ENCODE measurements around the gene DMBX1. TPM values are rescaled to one million over a fixed set of nuclear protein-coding genes. Genes with fewer than 3 reads are reported as not detected.

Gene DMBX1
- total RNA-seq, 1 donor from 2014 or later: not detected

GRCh38 chr1:46473991-46474390 is 15.6 kb upstream of the DMBX1 start:
- DNase-seq (ENCODE audit: low spot score): no peak
- no peak overlapping the region for H3K27ac Mint-ChIP-seq (ENCODE audit: unreplicated experiment)
- H3K27me3 Mint-ChIP-seq (ENCODE audit: low read depth): peaks cover 27% of the 10 kb centered on the region

GRCh38 chr1:46474570-46474969 is 15.1 kb upstream of the DMBX1 start:
- Mint-ChIP-seq H3K27ac (ENCODE audit: unreplicated experiment) (no peak overlapping the region), H3K27me3 (ENCODE audit: low read depth) (peaks cover 30% of the 10 kb centered on the region), H3K36me3 (ENCODE audit: low read depth) (peaks cover 2% of the 10 kb centered on the region), H3K9me3 (ENCODE audit: low read depth) (no peaks in the 10 kb centered on the region), H3K4me3 (ENCODE audit: unreplicated experiment) (no peak overlapping the region), H3K4me1 (ENCODE audit: low read depth) (no peaks in the 10 kb centered on the region)
- no peak for TF ChIP-seq CTCF (IDR thresholded peaks at IDR 0.05)
- no peak for DNase-seq (ENCODE audit: low spot score)

More at GRCh38 chr1:46473991-46474390, 15.6 kb upstream of the DMBX1 start:
- no peak for TF ChIP-seq CTCF (IDR thresholded peaks at IDR 0.05)
- Mint-ChIP-seq H3K4me3 (ENCODE audit: unreplicated experiment) (no peak overlapping the region), H3K36me3 (ENCODE audit: low read depth) (peaks cover 2% of the 10 kb centered on the region), H3K4me1 (ENCODE audit: low read depth) (no peaks in the 10 kb centered on the region), H3K9me3 (ENCODE audit: low read depth) (no peaks in the 10 kb centered on the region)

GRCh38 chr1:46476673-46477072 is 13.0 kb upstream of the DMBX1 start:
- Mint-ChIP-seq H3K27me3 (ENCODE audit: low read depth) (peaks cover 30% of the 10 kb centered on the region), H3K4me1 (ENCODE audit: low read depth) (no peaks in the 10 kb centered on the region), H3K4me3 (ENCODE audit: unreplicated experiment) (no peak overlapping the region), H3K9me3 (ENCODE audit: low read depth) (no peaks in the 10 kb centered on the region), H3K36me3 (ENCODE audit: low read depth) (no peaks in the 10 kb centered on the region), H3K27ac (ENCODE audit: unreplicated experiment) (no peak overlapping the region)
- no peak for TF ChIP-seq CTCF (IDR thresholded peaks at IDR 0.05)
- DNase-seq (ENCODE audit: low spot score): no peak

- peaks cover 32% of the 10 kb centered on the region for H3K27me3 Mint-ChIP-seq (ENCODE audit: low read depth)
- DNase-seq (ENCODE audit: low spot score): no peak
- TF ChIP-seq CTCF (IDR thresholded peaks at IDR 0.05): peak; percentile 91
- H3K4me3 Mint-ChIP-seq (ENCODE audit: unreplicated experiment): no peak overlapping the region
- no peaks in the 10 kb centered on the region for H3K4me1 Mint-ChIP-seq (ENCODE audit: low read depth)
- no peaks in the 10 kb centered on the region for H3K36me3 Mint-ChIP-seq (ENCODE audit: low read depth)
- no peak overlapping the region for H3K27ac Mint-ChIP-seq (ENCODE audit: unreplicated experiment)
- H3K9me3 Mint-ChIP-seq (ENCODE audit: low read depth): no peaks in the 10 kb centered on the region
Observed at GRCh38 chr1:46477153-46477929, 12.3 kb upstream of the DMBX1 start.

GRCh38 chr1:46478721-46479485 is 10.7 kb upstream of the DMBX1 start:
- no peaks in the 10 kb centered on the region for H3K36me3 Mint-ChIP-seq (ENCODE audit: low read depth)
- H3K9me3 Mint-ChIP-seq (ENCODE audit: low read depth): no peaks in the 10 kb centered on the region
- H3K4me1 Mint-ChIP-seq (ENCODE audit: low read depth): no peaks in the 10 kb centered on the region
- no peak overlapping the region for H3K4me3 Mint-ChIP-seq (ENCODE audit: unreplicated experiment)
- no peak for TF ChIP-seq CTCF (IDR thresholded peaks at IDR 0.05)
- peaks cover 37% of the 10 kb centered on the region for H3K27me3 Mint-ChIP-seq (ENCODE audit: low read depth)
- DNase-seq (ENCODE audit: low spot score): no peak
- H3K27ac Mint-ChIP-seq (ENCODE audit: unreplicated experiment): no peak overlapping the region

Measured in chondrocyte (in vitro differentiated cells).